HG02973 (cell line): ENCODE data around the gene NTNG2.

Source experiments
- ATAC-seq: cut with Tn5 transposase; IDR thresholded peaks from one replicate; pipeline ENCODE4 v1.9.1; 2021; ENCODE audit warnings: moderate library complexity; ENCODE audit not compliant: unreplicated experiment

NTNG2 gene

DNA sequence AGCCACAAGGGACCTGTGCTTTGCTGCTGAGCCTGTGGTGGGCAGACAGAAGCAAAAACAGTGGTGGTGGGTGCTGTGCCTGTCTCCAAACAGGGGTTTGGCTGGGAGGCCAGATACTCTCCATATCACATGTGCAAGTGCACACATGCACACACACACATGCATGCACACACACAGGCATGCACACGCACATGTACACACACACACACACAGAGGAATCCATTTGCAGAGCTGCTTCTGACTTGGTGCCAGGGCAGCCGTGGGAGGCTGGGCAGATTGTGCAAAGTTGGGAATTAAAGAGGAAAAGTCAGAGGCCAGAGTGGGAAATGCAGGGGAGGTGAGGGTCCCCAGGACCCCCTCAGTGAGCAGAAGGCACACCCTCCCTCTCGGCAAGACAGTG lies 71.3 kb downstream of the NTNG2 start:
- no peak for ATAC-seq

DNA sequence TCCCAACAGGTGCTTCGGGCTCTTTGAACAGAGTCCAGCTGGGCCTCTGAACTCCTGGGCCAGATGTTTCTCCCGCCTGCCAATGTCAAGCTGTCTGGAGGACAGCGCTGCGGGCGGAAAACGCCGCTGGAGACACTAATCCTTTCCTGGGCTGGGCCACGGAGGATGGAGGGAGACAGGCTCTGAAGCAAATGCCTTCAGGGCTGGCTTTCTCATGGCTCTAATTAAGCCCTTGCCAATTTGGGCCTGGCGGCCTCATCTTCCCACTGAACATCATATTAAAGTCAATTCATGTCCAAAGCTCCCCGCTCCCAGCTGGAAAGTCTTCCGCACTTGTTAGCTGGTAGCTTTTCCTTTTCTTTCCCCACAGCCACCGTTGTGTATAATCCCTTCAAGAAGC lies 72.7 kb downstream of the NTNG2 start:
- no peak for ATAC-seq

DNA sequence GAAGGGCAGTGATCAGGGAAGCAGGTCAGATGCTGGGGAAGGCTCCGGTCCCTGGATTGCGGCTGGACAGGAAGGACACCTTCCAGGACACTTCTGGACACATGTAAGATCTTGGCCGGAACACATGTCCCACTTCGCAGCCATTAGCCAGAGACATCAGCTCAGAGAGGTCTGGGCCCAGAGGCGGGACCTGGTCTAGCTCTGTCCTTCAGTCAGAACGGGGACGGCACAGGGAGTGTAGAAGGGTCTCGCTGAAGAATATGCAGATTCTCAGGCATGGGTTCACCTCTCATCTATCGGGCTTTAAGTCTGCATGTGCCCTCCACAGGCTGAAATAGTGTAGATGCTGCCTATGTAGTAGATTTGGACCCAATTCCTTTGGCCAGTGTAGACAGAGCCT lies 73.3 kb downstream of the NTNG2 start:
- ATAC-seq: no peak

DNA sequence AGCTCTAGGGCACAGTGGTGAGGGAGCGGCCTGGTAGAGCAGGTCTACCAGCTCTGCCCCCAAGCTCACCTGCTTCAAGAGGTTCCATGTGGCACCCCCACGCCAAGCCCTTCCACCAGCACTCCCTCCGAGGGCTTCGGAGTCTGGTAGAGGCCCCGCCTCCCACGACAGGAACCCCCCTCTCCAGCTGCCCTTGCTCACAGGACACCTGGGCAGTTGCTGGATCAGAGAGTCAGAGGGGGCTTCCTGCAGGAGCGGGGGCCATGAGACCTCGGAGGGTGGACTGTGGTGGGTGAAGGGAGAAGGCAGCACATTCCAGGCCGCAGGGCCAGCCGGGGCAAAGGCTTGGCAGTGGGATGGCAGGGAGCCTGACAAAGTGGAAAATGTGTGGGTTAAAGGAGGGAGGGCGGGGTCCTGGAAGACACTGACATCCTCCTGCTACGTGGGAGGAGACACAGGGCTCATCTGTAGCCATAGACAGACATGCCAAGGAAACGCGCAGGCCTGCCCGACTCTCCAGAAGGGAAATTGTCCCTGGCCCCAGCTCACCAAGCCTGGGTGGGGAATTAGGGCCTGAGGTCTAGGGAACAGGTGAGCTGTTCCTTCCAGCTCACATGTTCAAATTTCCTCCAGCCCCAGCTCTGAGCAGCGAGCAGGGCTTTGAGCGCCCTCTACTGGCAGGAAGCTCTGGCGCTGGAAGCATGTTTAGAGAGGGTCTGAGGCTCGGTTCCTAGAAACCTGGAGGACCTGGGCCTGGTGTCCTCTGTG lies 74.2 kb downstream of the NTNG2 start:
- ATAC-seq: no peak

DNA sequence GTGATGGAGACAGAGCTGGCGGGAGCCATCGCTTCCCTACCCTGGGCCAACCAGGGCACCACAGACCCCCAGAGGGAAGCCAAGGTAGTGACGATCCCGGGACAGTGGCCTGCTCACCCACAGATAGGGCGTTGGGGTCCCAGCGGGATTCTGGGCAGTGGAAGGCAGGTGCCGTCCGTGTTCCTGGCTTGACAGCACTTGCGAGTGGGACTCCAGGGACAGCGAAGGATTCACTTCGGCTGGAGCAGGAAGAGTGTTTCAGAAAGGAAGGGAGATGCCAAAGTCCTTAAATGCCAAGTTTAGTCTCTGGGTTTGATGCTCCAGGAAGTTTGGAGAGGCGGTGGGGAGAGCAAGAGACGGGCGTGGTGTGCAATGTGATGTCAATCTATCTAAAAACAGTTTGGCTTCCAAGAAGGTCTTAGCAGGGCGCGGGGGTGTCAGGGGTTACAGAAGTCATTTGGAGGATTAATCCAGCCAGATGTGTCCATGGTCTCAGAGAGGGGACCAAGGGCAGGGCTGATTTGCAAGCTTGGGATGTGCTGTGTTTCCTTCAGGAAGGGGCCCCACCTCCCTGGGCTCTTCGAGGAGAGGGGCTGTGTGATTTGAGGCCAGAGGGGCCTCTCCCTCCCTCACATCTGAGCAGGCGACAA lies 74.9 kb downstream of the NTNG2 start:
- ATAC-seq: no peak

DNA sequence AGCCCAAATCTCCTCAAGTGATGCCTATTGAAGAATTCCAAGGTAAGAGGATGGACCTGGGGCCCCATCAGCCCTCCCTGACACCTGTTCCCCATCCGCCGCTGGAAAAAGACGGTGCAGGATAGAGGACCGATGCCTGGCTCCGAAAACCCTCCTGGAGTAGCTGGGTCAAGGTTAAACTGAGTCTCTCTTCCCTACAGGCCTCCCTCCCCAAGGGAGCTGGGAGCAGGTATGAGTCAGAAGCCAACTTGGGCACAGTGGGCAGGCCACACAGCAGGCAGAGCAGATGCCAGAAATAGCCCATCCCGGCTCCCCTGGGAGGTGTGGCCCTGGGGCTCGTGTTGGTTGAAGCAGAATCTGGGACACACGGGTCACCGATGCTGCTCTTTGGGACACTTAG lies 75.6 kb downstream of the NTNG2 start:
- ATAC-seq: no peak

DNA sequence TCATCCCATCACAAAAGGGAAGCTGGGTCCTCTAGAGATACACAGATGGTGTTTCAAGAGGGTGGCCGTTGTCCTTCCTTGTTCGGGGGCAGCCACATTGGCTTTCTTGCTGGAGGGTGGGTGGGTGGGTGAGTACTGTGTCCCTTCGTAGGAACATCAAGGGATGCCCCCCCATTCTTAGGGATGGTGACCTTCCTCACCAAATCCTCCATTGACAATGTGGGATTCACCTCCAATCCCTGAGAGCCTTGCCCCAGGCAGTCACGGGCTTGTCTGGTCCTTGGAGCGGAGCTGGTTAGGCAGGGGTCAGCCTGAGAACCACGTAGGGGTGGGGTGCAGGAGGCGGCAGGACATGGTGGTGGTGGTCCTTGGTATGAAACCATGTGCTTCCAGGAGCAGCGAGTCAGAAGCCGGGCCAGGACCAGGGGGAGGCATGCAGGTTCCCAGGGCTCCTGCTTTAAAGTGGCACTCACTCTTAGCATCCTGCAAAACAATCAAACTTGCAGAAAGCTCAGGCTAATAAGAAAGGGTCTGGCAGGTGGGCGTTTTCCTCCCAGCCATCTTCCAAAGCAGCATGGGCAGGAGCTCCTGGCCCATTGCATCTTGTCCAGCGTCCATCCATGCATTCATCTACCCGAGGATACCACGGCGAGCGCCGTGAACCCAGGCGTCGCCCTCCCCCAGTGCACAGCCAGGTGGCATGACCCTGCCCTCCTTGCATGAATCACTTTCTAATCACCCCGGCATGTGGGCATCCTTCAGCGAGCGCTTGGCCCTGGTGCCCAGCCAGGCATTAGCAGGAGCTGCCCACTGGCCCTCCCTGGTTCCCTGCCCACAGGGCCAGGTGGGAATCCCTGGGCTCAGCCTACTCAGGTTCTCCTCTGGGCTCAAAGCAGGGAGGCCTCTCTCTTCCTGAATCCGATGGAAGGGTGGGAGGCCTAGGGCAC lies 76.4 kb downstream of the NTNG2 start:
- no peak for ATAC-seq

DNA sequence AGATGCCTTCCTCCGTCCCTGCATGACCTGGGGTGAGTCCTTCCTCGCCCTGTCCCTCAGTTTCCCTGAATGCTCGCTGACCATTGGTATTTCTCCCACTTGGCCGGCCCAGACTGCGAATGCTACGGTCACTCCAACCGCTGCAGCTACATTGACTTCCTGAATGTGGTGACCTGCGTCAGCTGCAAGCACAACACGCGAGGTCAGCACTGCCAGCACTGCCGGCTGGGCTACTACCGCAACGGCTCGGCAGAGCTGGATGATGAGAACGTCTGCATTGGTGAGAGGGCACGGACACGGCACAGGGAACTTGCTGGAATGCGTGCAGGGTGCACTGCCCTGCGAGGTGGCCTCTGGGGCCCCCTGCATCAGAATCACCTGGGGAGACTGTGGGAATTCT lies 77.1 kb downstream of the NTNG2 start:
- ATAC-seq: no peak

DNA sequence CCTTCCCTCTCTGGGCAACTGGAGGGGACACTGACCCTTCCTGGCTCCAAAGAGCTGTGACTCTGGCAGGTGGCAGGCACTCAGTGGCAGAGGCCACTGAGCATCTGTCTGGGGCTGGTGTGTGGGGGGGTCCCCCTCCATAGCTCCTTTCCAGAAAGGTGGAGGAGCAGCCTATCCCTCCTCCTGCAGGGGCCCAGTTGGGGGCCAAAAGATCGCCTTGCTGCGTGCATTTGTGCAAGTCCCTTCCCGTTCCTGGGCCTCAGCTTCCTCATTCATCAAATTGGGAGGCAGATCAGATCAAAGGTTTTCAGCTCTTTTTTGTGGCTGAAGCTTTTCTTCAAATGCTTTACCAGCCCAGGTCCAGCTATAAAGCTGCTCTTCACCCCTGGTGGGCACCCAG lies 77.7 kb downstream of the NTNG2 start:
- no peak for ATAC-seq

DNA sequence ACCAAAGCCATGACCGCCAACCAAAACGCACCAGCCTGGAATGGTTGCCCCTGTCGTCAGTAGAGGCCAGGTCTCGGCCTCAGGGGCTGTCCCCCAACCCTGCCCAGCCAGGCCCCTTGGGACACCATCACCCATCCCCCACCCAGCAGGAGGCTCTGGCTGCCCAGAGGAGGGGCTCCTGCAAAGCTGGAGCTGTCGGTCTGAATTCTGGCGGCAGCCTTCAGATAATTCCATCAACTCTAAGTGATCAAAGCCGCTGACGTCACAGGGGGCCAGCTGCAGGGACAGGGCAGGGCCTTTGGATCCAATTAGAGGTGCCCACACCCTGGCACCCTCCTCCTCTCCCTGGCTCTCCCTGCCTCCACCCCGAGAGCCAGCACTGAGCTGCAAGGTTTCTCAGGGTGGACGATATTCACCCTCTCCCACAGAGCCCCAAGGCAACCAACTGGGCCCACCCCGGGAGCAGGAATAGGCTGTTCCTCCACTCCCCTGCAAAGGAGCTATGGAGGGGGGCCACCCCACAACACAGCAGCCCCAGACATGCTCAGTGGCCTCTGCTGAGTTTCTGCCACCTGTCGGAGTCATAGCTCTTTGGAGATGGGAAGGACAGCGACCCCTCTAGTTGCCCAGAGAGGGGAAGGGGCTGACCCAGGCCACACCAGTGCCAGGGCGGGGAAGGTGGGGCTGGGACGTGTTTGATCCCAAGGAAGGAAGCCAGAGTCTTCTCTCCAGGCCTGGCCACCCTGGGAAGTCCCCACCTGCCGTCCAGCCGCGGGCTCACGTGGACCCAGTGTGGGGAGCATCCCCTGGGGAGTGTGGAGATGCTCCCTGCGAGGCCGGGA lies 78.4 kb downstream of the NTNG2 start:
- no peak for ATAC-seq

DNA sequence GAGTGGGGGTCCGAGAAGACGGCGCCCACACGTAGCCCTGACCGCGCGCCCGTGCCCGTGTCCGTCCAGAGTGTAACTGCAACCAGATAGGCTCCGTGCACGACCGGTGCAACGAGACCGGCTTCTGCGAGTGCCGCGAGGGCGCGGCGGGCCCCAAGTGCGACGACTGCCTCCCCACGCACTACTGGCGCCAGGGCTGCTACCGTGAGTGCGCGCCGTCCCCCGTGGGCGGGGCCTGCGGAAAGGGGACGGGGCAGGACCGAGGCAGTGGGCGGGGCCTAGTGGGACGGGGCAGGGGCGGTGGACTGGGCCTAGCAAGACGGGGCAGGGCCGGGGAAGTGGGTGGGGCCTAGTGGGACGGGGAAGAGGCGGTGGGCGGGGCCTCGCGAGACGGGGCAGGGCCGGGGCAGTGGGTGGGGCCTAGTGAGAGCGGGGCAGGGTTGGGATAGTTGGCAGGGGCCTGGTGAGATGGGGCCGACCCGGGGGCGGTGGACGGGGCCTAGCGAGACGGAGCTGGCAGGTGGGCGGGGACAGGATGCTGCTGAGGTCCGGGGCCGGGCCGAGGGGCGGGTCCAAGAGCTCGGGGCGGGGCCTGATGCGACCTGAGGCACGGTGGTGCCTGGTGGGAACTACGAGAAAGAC lies 79.1 kb downstream of the NTNG2 start:
- ATAC-seq: peak; percentile 54

DNA sequence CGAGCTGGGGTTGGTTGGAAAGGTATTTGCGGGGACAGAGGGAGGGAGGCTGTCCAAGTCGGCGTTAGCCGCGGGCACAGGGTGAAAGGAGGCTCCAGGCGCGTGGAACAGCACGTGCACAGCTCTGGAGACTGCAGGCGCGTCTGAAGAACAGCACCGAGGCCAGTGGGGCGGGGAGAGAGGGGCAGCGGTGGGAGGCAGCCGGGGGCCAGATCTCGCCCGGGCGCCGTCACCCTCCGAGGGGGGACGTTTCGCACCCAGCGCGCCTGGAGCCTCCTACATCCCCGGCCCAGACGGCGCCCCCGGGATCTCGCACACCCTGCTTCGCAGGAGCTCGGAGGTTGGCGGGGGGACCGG lies 79.6 kb downstream of the NTNG2 start:
- peak; percentile 11 for ATAC-seq

DNA sequence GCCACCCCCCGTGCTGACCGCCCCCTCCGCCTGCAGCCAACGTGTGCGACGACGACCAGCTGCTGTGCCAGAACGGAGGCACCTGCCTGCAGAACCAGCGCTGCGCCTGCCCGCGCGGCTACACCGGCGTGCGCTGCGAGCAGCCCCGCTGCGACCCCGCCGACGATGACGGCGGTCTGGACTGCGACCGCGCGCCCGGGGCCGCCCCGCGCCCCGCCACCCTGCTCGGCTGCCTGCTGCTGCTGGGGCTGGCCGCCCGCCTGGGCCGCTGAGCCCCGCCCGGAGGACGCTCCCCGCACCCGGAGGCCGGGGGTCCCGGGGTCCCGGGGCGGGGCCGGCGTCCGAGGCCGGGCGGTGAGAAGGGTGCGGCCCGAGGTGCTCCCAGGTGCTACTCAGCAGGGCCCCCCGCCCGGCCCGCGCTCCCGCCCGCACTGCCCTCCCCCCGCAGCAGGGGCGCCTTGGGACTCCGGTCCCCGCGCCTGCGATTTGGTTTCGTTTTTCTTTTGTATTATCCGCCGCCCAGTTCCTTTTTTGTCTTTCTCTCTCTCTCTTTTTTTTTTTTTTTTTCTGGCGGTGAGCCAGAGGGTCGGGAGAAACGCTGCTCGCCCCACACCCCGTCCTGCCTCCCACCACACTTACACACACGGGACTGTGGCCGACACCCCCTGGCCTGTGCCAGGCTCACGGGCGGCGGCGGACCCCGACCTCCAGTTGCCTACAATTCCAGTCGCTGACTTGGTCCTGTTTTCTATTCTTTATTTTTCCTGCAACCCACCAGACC lies 80.2 kb downstream of the NTNG2 start:
- ATAC-seq: peak; percentile 5

DNA sequence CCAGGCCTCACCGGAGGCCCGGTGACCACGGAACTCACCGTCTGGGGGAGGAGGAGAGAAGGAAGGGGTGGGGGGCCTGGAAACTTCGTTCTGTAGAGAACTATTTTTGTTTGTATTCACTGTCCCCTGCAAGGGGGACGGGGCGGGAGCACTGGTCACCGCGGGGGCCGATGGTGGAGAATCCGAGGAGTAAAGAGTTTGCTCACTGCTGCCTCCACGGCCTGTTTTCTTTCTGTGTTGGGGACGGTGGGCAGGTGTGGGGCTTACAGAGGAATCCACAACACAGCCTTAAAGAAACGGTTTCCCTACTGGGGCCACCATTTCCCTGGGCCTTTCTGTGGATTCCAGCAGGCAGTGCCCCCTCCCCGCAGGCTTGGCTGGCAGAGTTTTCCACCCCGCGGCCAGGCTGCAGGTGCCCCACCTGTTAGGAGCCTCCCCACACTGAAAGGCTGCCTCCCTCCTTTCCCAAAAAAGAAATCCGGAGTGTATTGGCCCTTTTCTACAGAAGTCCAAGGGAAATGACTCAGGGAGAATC lies 80.8 kb downstream of the NTNG2 start:
- no peak for ATAC-seq

DNA sequence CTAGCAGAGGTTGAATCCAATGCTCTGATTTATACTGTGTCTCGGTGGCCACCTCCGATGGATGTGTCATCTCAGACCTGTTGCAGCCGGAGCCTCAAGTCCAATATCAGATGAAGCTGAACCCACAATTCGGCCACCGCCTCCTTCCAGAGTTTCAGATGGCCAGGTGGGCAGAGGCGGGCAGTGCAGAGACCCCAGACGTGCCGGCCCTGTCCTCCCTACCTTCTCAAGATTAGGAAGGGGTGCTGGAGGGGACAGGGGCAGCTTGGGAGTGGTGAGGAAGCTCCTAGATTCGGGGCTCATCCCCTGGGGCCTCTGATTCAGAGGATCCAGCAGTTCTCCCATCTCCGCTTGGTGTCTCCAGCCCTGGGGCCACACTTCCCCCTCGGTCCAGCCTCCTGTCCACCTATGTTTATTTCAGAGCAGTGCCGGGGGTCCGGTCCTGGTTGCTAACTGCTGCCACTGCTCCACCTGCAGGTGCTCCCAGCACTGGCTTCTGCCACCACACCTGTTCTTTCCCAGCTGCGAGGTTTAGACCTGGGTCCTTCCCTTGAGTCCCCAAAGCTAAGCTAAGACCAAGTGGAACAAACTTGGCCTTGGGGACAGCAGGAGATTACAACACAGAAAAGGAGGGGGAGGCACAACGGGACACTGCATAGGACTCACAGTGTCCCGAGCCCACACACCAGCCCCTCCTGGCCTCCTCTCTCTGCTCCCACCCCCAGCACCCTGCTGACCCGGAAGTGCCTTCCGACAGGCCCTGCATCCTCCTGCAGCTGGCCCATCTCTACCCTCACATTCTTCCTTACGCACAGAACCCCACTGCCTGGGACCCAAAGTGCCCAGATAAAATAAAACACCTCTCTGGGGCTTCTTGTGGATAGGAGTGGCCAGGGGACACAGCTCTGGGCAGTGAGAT lies 81.6 kb downstream of the NTNG2 start:
- no peak for ATAC-seq

DNA sequence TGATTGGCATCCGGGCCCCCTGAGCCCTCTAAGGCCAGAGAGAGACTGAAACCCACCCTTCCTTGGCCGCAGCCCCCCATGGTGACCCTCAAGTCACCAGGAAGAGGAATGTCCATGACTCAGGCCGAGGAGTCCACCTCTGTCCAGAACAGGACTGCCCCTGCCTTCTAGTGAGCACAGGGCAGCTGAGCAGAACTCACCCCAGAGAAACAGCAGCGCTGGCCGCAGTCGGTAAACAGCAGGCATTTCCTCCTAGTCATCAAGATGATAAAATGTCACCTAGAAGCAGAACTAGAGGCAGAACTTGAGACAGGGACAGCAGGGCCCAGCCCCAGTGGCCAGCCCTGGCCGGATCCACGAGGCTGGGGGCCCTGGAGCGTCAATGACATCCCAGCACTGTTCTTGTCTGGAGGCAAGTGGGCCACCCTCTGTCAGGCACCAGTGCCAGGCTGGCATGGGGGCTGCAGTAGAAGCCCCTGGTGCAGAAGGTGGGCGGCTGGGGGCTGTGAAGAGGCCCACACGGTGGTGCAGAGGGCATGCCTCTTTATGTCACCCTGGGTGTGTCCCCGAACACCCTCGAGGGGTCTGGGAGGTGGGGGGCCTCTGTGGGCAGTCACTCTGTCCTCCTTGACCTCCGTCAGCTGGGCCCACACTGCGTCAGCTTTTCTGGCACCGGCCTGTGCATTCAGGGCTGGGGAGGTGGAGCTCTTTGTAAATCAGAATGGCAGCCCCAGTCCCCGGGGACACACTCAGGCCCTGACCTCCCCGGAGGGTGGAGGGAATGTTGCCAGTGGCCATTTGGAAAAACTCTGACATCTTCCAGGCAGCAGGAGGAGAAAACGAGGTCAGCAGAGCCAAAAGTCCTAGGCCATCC lies 83.0 kb downstream of the NTNG2 start:
- ATAC-seq: no peak

DNA sequence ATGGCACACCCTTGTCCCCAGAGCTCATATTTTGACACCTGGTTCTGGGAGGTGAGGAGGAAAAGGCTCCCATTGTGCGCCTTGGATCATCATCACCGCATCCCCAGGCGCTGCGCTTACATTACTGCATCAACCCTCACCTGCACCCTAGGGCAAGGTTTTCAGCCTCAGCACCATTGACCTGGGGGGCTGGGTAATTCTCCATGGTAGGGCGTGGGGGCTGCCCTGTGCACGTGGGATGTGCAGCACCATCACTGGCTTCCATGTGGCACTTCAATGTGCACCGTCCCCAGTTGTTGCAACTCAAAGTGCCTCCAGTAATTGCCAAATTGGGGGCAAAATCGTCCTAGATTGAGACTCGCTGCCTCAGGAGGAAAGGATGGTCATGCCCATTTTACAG lies 83.6 kb downstream of the NTNG2 start:
- no peak for ATAC-seq
